PC-9 (cell line): Measurements from ENCODE around the gene TSPEAR. TPM values are rescaled to one million over a fixed set of nuclear protein-coding genes. Genes with fewer than 3 reads are reported as not detected.

ENCODE experiments used
- BruUV-seq: library from RNA; stranded (reverse); fragments of 400-500 nt; replicated peaks from 2 replicates; lab custom pipeline; 2021; lab: Mats Ljungman, UMichigan
- CTCF ChIA-PET: fragments of 300-600 bp; sonication (Branson Sonifier 250); formaldehyde crosslinking; loops from one replicate; lab custom pipeline; 2022; ENCODE audit warnings: antibody characterized with exemption; lab: Charles Lee
- POLR2A ChIA-PET: fragments of 300-600 bp; sonication (Branson Sonifier 250); formaldehyde crosslinking; loops from one replicate; lab custom pipeline; 2022; ENCODE audit warnings: antibody characterized with exemption; ENCODE audit not compliant: unreplicated experiment; lab: Charles Lee
- DNase-seq, 2 experiments: peaks; one replicate each; pipeline versions ENCODE4 v3.0.0 to v3.0.0-alpha.2; 2015 to 2022; ENCODE audit warnings: mixed read lengths in 1 of 2
- H2AFZ ChIP-seq: fragments of 200-600 bp; sonication (generic); 2 replicates; pipeline ENCODE4 v1.8.1; 2017; ENCODE audit warnings: antibody characterized with exemption
- H3F3A ChIP-seq: fragments of 200-600 bp; sonication (generic); 2 replicates; pipeline ENCODE4 v1.8.1; 2017; ENCODE audit warnings: antibody characterized with exemption, mild to moderate bottlenecking, low read depth; ENCODE audit not compliant: insufficient read depth
- H3K27ac ChIP-seq: fragments of 200-600 bp; sonication (generic); 2 replicates; pipeline ENCODE4 v1.6.1; 2016; ENCODE audit warnings: mixed run types
- H3K27me3 ChIP-seq: fragments of 200-600 bp; sonication (generic); 2 replicates; pipeline ENCODE4 v1.6.1; 2016; ENCODE audit warnings: low read depth, mixed run types; ENCODE audit not compliant: insufficient read depth
- H3K36me3 ChIP-seq: fragments of 200-600 bp; sonication (generic); 2 replicates; pipeline ENCODE4 v1.6.1; 2016; ENCODE audit warnings: low read depth, mixed run types
- H3K4me1 ChIP-seq: fragments of 200-600 bp; sonication (generic); replicated peaks from 2 replicates; pipeline ENCODE4 v1.6.1; 2016; ENCODE audit warnings: mixed run types; ENCODE audit not compliant: insufficient read depth
- H3K4me2 ChIP-seq: fragments of 200-600 bp; sonication (generic); 2 replicates; pipeline ENCODE4 v1.6.1; 2017; ENCODE audit warnings: mixed run types
- H3K4me3 ChIP-seq: fragments of 200-600 bp; sonication (generic); 2 replicates; pipeline ENCODE4 v1.6.1; 2016; ENCODE audit warnings: mixed run types
- H3K79me2 ChIP-seq: fragments of 200-600 bp; sonication (generic); 2 replicates; pipeline ENCODE4 v1.6.1; 2017; ENCODE audit warnings: low read depth, mixed run types
- H3K9me2 ChIP-seq: fragments of 200-600 bp; sonication (generic); 2 replicates; pipeline ENCODE4 v1.8.1; 2017; ENCODE audit warnings: mild to moderate bottlenecking; ENCODE audit not compliant: insufficient read depth
- H3K9me3 ChIP-seq: fragments of 200-600 bp; sonication (generic); 2 replicates; pipeline ENCODE4 v1.8.1; 2016; ENCODE audit warnings: low read depth; ENCODE audit not compliant: insufficient read depth
- H4K20me1 ChIP-seq: fragments of 200-600 bp; sonication (generic); 2 replicates; pipeline ENCODE4 v1.8.1; 2017; ENCODE audit not compliant: insufficient read depth
- EZH2 ChIP-seq: fragments of 200-600 bp; sonication (generic); IDR thresholded peaks from 2 replicates; pipeline ENCODE4 v1.8.0; 2017; ENCODE audit warnings: antibody characterized with exemption, low read depth
- intact Hi-C: fragments of 100-400 bp; cut with micrococcal nuclease; formaldehyde crosslinking; loops from one replicate; pipeline ENCODE4 v1.10.0; 2022; ENCODE audit not compliant: unreplicated experiment
- total RNA-seq: library from RNA; stranded (reverse); gene quantifications from 2 replicates; pipeline ENCODE4 v1.2.3, GENCODE V29; 2021
- TF ChIP-seq, protein P1 (sequence below): fragments of 200-600 bp; sonication (generic); conservative IDR thresholded peaks from 2 replicates; pipeline ENCODE4 v1.6.1; 2017; ENCODE audit warnings: mixed run types, antibody characterized with exemption, mild to moderate bottlenecking, moderate library complexity

TSPEAR gene
- total RNA-seq, 1 experiment from 2014 or later, result not detected

DNA sequence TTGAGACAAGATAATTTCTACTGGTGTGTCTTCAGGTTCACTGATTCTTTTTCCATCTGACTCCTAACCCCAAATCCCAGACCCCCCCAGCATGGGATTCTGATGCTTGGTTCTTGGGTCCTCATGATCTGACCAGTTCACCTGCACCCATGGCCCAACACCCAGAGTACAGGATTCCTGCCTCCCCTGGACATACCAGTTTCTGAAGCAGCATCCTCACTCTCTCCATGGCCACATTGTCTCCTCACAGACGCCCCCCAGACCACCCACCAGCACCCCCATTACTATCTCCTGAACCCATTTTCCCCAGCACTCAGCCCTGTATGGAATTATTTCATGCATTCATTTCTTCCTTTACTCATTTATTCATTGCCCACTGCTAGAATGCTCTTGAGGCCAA, 54.5 kb downstream of the TSPEAR start:
- no peak for TF ChIP-seq EZH2
- TF ChIP-seq, protein P1, sequence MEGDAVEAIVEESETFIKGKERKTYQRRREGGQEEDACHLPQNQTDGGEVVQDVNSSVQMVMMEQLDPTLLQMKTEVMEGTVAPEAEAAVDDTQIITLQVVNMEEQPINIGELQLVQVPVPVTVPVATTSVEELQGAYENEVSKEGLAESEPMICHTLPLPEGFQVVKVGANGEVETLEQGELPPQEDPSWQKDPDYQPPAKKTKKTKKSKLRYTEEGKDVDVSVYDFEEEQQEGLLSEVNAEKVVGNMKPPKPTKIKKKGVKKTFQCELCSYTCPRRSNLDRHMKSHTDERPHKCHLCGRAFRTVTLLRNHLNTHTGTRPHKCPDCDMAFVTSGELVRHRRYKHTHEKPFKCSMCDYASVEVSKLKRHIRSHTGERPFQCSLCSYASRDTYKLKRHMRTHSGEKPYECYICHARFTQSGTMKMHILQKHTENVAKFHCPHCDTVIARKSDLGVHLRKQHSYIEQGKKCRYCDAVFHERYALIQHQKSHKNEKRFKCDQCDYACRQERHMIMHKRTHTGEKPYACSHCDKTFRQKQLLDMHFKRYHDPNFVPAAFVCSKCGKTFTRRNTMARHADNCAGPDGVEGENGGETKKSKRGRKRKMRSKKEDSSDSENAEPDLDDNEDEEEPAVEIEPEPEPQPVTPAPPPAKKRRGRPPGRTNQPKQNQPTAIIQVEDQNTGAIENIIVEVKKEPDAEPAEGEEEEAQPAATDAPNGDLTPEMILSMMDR, result no peak
- BruUV-seq, result no TSS peak
- Histone ChIP-seq H3K4me3 (no peak overlapping the region), H3K9me3 (no peaks in the 10 kb centered on the region), H3K4me2 (no peak overlapping the region), H3K4me1 (no peaks in the 10 kb centered on the region), H3K36me3 (no peaks in the 10 kb centered on the region), H3K27ac (no peak overlapping the region), H3K27me3 (peaks cover 70% of the 10 kb centered on the region), H3K9me2 (no peaks in the 10 kb centered on the region), H2AFZ (no peak overlapping the region), H3F3A (no peaks in the 10 kb centered on the region), H4K20me1 (no peaks in the 10 kb centered on the region), H3K79me2 (no peaks in the 10 kb centered on the region)
- ChIA-PET POLR2A (no interaction called here), CTCF (no interaction called here)
- intact Hi-C loops, result no loop called here
- DNase-seq, result no peak

DNA sequence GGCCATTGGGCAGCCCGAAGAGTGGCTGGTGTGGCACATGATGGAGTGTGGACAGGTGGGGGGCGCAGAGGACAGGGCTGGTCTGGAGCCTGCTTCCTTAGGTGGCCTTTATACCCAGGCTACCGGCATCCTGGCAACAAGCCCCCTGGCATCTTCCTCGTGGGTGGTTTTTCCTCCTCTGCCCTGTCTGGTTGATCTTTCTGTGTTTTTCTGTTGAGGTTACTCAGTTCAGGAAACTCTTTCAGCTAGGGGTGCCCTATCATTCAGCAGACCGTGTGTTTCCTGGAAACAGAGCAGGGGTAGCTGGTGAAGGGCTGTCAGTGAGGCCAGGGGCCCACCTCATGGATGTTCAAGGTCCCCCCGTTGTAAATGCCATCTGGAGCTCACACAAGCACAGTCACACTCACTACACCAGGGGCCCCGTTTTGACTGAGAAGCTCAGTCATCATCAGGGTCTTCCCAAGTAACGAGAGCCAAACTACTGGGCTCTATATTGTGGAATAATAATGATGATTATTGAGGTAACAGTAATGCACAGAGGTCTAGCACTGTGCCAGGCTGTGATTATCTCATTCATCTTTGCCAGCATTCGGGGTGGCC, 56.7 kb downstream of the TSPEAR start, which contains the start of gene KRTAP12-4:
KRTAP12-4 (minus strand) TSS at position 84 of the 600 bp plus-strand sequence; CDS start at position 39, 45 bp downstream.
- Histone ChIP-seq H2AFZ (no peak within 1 kb of the TSS), H3K9me3 (no peaks in the 10 kb centered on the region), H3K27ac (no peak within 1 kb of the TSS), H3K4me3 (no peak within 1 kb of the TSS), H3K9me2 (no peaks in the 10 kb centered on the region), H3K27me3 (peaks cover 82% of the 10 kb centered on the region), H4K20me1 (no peaks in the 10 kb centered on the region), H3K36me3 (no peaks in the 10 kb centered on the region), H3F3A (no peaks in the 10 kb centered on the region), H3K79me2 (no peaks in the 10 kb centered on the region), H3K4me2 (no peak within 1 kb of the TSS), H3K4me1 (no peaks in the 10 kb centered on the region)
- DNase-seq, result no peak
- BruUV-seq, result no TSS peak
- CTCF ChIA-PET, result no interaction called here
- TF ChIP-seq EZH2, result no peak
- TF ChIP-seq, protein P1, result no peak
- POLR2A ChIA-PET, result no interaction called here
- intact Hi-C loops, result no loop called here

DNA sequence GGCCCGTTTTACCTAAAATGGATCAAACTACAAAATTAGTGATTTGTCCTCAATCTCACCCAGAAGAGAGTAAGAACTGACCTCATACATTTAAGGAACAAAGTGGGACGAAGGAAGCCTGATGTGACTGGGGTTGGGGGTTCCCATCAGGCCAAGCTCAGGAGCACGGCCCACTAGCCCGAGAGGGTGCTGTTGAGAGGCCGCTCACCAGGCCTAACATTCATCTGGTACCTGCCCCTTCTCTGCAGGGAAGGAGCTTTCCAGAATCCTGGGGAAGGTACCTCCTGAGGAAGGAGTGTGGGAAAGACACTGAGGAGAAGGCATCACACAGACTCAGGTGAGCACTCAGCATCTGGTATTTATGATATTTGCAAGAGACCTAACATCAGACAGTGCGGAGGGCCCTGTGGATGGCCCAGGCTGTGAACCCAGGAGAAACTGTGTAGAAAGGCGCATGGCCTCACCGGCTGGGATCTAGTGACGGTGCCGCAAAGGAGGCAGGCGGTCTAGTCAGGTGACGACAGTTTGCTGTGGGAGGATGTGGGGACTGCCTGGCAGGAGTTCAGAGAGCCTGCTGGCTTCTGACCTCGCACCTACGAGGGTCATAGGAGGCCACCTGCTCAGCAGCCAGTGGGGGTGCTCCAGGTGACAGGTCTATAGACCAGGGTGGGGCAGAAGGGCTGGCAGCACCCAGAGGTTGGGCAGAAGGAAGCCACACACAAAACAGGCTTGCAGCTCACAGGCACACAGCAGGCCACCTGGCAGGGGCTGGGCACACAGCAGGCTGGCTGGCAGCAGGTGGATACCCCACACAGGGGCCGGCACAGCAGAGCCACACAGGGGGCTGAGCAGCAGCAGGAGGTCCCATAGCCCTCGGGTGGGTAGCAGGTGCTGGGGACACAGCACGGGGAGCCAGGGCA, 57.5 kb downstream of the TSPEAR start:
- H3K36me3 ChIP-seq, result no peaks in the 10 kb centered on the region
- ChIA-PET CTCF (no interaction called here), POLR2A (no interaction called here)
- no peaks in the 10 kb centered on the region for H3K9me3 ChIP-seq
- H3K27ac ChIP-seq, result no peak overlapping the region
- intact Hi-C loops, result no loop called here
- no peak overlapping the region for H3K4me2 ChIP-seq
- BruUV-seq, result no TSS peak
- peaks cover 83% of the 10 kb centered on the region for H3K27me3 ChIP-seq
- H4K20me1 ChIP-seq, result no peaks in the 10 kb centered on the region
- TF ChIP-seq, protein P1, result no peak
- no peak for TF ChIP-seq EZH2
- H3F3A ChIP-seq, result no peaks in the 10 kb centered on the region
- no peaks in the 10 kb centered on the region for H3K4me1 ChIP-seq
- no peaks in the 10 kb centered on the region for H3K9me2 ChIP-seq
- no peak for DNase-seq
- H2AFZ ChIP-seq, result no peak overlapping the region
- H3K4me3 ChIP-seq, result no peak overlapping the region
- H3K79me2 ChIP-seq, result no peaks in the 10 kb centered on the region
